ENCODE results near the gene PIPOX. TPM values are rescaled to one million over a fixed set of nuclear protein-coding genes. Genes with fewer than 3 reads are reported as not detected.

The PIPOX gene
- total and polyA plus RNA-seq, 2 of the 8 experiments (the other 6 are each of a cell fraction or from before 2014, with no cell fraction given): 57.2 to 99.6 TPM

- H3K4me3 ChIP-seq (ENCODE audit: extremely low read depth in 1 of 4, insufficient read depth in 2 of 4, low read depth in 3 of 4, low read length in 4 of 4): peak overlapping the region in 1 of 4 experiments; percentile 23; a peak in 1 of 8 replicates
- 70% methylated on average over 21 of the region's 21 CpGs; no CpG with 5 or more reads in 1 of the 2 experiments for WGBS, 2 experiments (ENCODE audit: extremely low coverage in 1 of 2, insufficient coverage in 1 of 2, insufficient read length in 1 of 2, insufficient replicate concordance in 2 of 2, low coverage in 1 of 2, low lambda C conversion rate in 2 of 2, missing lambda C conversion rate in 1 of 2)
- H3K56ac ChIP-seq (replicated peaks; ENCODE audit: insufficient read length, low read depth, low read length): no peak overlapping the region
- H3K36me3 ChIP-seq (ENCODE audit: control insufficient read depth in 2 of 4, insufficient read depth in 4 of 4, low read length in 3 of 4): peaks cover 0 to 10% (median 3%) of the 10 kb centered on the region in 4 experiments; a peak in 5 of 8 replicates
- FAIRE-seq (no peak), DNase-seq (ENCODE audit: low read depth in 1 of 2, low spot score in 2 of 2) (no peak)
- no peaks in the 10 kb centered on the region for H3K23me2 ChIP-seq (ENCODE audit: low read depth, low read length)
- no peak overlapping the region for H2BK120ac ChIP-seq (replicated peaks; ENCODE audit: low read depth, low read length)
- no peak overlapping the region for H2BK12ac ChIP-seq (ENCODE audit: low read depth, low read length)
- H2AK5ac ChIP-seq (ENCODE audit: low read depth, low read length): no peak overlapping the region
- ChIA-PET POLR2A (ENCODE audit: partially characterized antibody) (interaction anchor here (0.6 to 1.6 kb wide), 3 partner anchors 9 to 150 kb away, joined by 3 to 6 read pairs (median 5); no protein-coding TSS in a partner anchor), CTCF (ENCODE audit: partially characterized antibody) (interaction anchor here (0.7 to 2.0 kb wide), 8 partner anchors 12 to 123 kb away, joined by 3 to 11 read pairs (median 4); partner anchors contain the start of gene PIPOX)
- H3K4me2 ChIP-seq (ENCODE audit: insufficient read depth in 1 of 2, low read depth in 2 of 2, low read length in 2 of 2): peak overlapping the region; percentile 2 to 24; a peak in 3 of 4 replicates
- H3K9me3 ChIP-seq (ENCODE audit: insufficient read depth in 2 of 2, low read depth in 1 of 2, low read length in 1 of 2): no peaks in the 10 kb centered on the region
- no peak overlapping the region for H3K27ac ChIP-seq (ENCODE audit: low read depth, low read length)
- no peak overlapping the region for H2BK15ac ChIP-seq (ENCODE audit: low read length)
- no peak overlapping the region for H4K8ac ChIP-seq (ENCODE audit: extremely low read depth, insufficient read depth, low read length)
- no peak overlapping the region for H2BK20ac ChIP-seq (ENCODE audit: low read length)
- no peak overlapping the region for H4K91ac ChIP-seq (replicated peaks; ENCODE audit: insufficient read length, low read length)
- H3K18ac ChIP-seq (ENCODE audit: extremely low read depth, low read length): no peak overlapping the region; the same call in 1 of the 2 replicates
- no peaks in the 10 kb centered on the region for H3K79me1 ChIP-seq (ENCODE audit: low read depth, low read length)
- no peak overlapping the region for H3K4ac ChIP-seq (replicated peaks; ENCODE audit: insufficient read length, low read depth, low read length)
- H2AFZ ChIP-seq (ENCODE audit: low read length): no peak overlapping the region
- H2BK5ac ChIP-seq (ENCODE audit: low read depth, low read length): no peak overlapping the region
- H3K79me2 ChIP-seq (ENCODE audit: control insufficient read depth in 1 of 2, insufficient read depth in 2 of 2, low read length in 2 of 2): no peaks in the 10 kb centered on the region
- H4K5ac ChIP-seq (ENCODE audit: insufficient read length, low read depth, low read length): no peak overlapping the region
- no peaks in the 10 kb centered on the region; a peak in 1 of 7 replicates for H3K27me3 ChIP-seq (replicated peaks in 1 of 4; ENCODE audit: control insufficient read depth in 3 of 4, extremely low read depth in 1 of 4, insufficient read depth in 3 of 4, low read length in 3 of 4)
- H3K4me1 ChIP-seq (replicated peaks in 1 of 4; ENCODE audit: control insufficient read depth in 3 of 4, insufficient read depth in 4 of 4, low read length in 3 of 4): peaks cover 12 to 36% (median 17%) of the 10 kb centered on the region in 4 experiments
- H3K23ac ChIP-seq (ENCODE audit: insufficient read length): no peak overlapping the region
- TF ChIP-seq SIN3A (conservative IDR thresholded peaks at IDR 0.05 in 1 of 2, IDR thresholded peaks at IDR 0.05 in 1 of 2; ENCODE audit: low read depth in 1 of 2, low read length in 2 of 2) (peak in 1 of 2 experiments; percentile 27; a peak in 1 of 4 replicates), SP4 (IDR thresholded peaks at IDR 0.05; ENCODE audit: low read length) (no peak)
- TF ChIP-seq, protein P1, sequence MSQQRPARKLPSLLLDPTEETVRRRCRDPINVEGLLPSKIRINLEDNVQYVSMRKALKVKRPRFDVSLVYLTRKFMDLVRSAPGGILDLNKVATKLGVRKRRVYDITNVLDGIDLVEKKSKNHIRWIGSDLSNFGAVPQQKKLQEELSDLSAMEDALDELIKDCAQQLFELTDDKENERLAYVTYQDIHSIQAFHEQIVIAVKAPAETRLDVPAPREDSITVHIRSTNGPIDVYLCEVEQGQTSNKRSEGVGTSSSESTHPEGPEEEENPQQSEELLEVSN (IDR thresholded peaks at IDR 0.05): peak; percentile 65
- no peak overlapping the region for H3K14ac ChIP-seq (ENCODE audit: insufficient read length)
- H4K20me1 ChIP-seq (replicated peaks in 1 of 2; ENCODE audit: control insufficient read depth in 1 of 2, insufficient read depth in 2 of 2, low read length in 2 of 2): peaks cover 0 to 2% of the 10 kb centered on the region in 2 experiments
- no peak overlapping the region for H3K9ac ChIP-seq (replicated peaks in 1 of 4; ENCODE audit: extremely low read depth in 1 of 4, low read depth in 3 of 4, low read length in 3 of 4)
These were observed 41.7 kb downstream of the PIPOX start for GRCh38 chr17:29084541-29085146.
